ENCODE data around the gene ANGPTL4. TPM values are rescaled to one million over a fixed set of nuclear protein-coding genes. Genes with fewer than 3 reads are reported as not detected.

The ANGPTL4 gene
- total and polyA plus RNA-seq, 2 of the 13 experiments (the other 11 are each of a cell fraction or from before 2014, with no cell fraction given), result 0.80 to 21.7 TPM

- no peak for TF ChIP-seq ARID5B (CRISPR knock-in tag; IDR thresholded peaks at IDR 0.05)
- TF ChIP-seq ARID3A (IDR thresholded peaks at IDR 0.05; ENCODE audit: low read depth, low read length), result no peak
- no peak for TF ChIP-seq KDM5B (CRISPR knock-in tag; IDR thresholded peaks at IDR 0.05; ENCODE audit: borderline replicate concordance)
- TF ChIP-seq FOXA1 (IDR thresholded peaks at IDR 0.05), result no peak
- no peak for TF ChIP-seq FOXA1 (CRISPR knock-in tag; IDR thresholded peaks at IDR 0.05)
- TF ChIP-seq CC2D1A (CRISPR knock-in tag; IDR thresholded peaks at IDR 0.05), result no peak
- TF ChIP-seq THRA (CRISPR knock-in tag; IDR thresholded peaks at IDR 0.05; ENCODE audit: borderline replicate concordance), result no peak
- no peak for TF ChIP-seq ZFY (CRISPR knock-in tag; IDR thresholded peaks at IDR 0.05)
Measured at GRCh38 chr19:8377598-8377997, 13.6 kb downstream of the ANGPTL4 start (continued).
